Activated CD8-positive, alpha-beta T cell treated with anti-CD3 and anti-CD28 coated beads for 36 hours (primary cell): ENCODE results near the gene TGOLN2. TPM values are rescaled to one million over a fixed set of nuclear protein-coding genes. Genes with fewer than 3 reads are reported as not detected.

Source experiments
- ATAC-seq: fragments of 200-7000 bp; cut with Tn5 transposase; one replicate; pipeline ENCODE4 v1.10.0; 2021; ENCODE audit warnings: mild to moderate bottlenecking, moderate library complexity
- CTCF ChIA-PET: fragments of 350-600 bp; sonication (Branson Sonifier 250); formaldehyde crosslinking; loops from one replicate; lab custom pipeline; 2021; ENCODE audit warnings: antibody characterized with exemption; lab: Charles Lee
- POLR2A ChIA-PET: fragments of 350-600 bp; sonication (Branson Sonifier 250); formaldehyde crosslinking; loops from one replicate; lab custom pipeline; 2021; ENCODE audit warnings: antibody characterized with exemption; lab: Charles Lee
- DNase-seq: peaks from one replicate; pipeline ENCODE4 v3.0.0-alpha.2; 2020
- H3K27ac Mint-ChIP-seq: one replicate; pipeline ENCODE4 v1.8.0; 2021; ENCODE audit warnings: mild to moderate bottlenecking, mixed read lengths
- H3K27me3 Mint-ChIP-seq: one replicate; pipeline ENCODE4 v1.8.0; 2021; ENCODE audit warnings: mixed read lengths
- H3K36me3 Mint-ChIP-seq: one replicate; pipeline ENCODE4 v1.8.0; 2021; ENCODE audit warnings: low read depth, mixed read lengths
- H3K4me1 Mint-ChIP-seq: one replicate; pipeline ENCODE4 v1.8.0; 2021; ENCODE audit warnings: low read depth, mixed read lengths
- H3K4me3 Mint-ChIP-seq: one replicate; pipeline ENCODE4 v1.8.0; 2021; ENCODE audit warnings: mild to moderate bottlenecking, moderate library complexity, mixed read lengths
- H3K9me3 Mint-ChIP-seq: one replicate; pipeline ENCODE4 v1.8.0; 2021; ENCODE audit warnings: mixed read lengths
- intact Hi-C: fragments of 100-400 bp; cut with micrococcal nuclease; formaldehyde crosslinking; loops from one replicate; pipeline ENCODE4 v1.10.0; 2022
- total RNA-seq, 2 experiments: library from RNA; stranded (reverse); gene quantifications; one replicate each; pipeline ENCODE4 v1.2.3, GENCODE V29; 2021
- TF ChIP-seq, protein P1 (sequence below): fragments of 200-600 bp; IDR thresholded peaks from one replicate; pipeline ENCODE4 v1.8.0; 2022; ENCODE audit warnings: antibody characterized with exemption, mild to moderate bottlenecking

The TGOLN2 gene
- total RNA-seq, 2 experiments from 2014 or later = 62.8 to 64.0 TPM

DNA sequence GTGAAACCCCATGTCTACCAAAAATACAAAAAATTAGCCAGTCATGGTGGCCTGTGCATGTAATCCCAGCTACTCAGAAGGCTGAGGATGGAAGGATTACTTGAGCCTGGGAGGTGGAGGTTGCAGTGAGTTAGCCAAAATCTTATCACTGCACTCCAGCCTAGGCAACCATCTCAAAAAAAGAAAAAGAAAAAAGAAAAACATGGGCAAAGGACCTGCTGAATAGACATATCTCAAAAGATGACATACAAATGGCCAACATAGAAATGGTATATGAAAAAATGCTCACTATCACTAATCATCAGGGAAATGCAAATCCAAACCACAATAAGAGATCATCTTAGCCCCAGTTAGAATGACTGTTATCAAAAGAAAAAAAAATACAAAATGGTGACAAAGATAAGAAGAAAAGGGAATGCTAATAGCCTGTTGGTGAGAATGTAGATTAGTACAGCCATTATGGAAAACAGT lies 1.4 kb upstream of the TGOLN2 start:
- ChIA-PET POLR2A (interaction anchor here (0.5 to 6.3 kb wide), 4 partner anchors 11 to 546 kb away, joined by 3 to 59 read pairs (median 24); partner anchors contain the start of genes ELMOD3 and RETSAT), CTCF (no interaction called here)
- H3K27ac Mint-ChIP-seq = peak overlapping the region; percentile 49

GRCh38 chr2:85327160-85327821 lies 498 bp downstream of the TGOLN2 start:
- peak overlapping the region; percentile 92 for H3K4me3 Mint-ChIP-seq
- peaks cover 38% of the 10 kb centered on the region for H3K4me1 Mint-ChIP-seq
- no peaks in the 10 kb centered on the region for H3K9me3 Mint-ChIP-seq
- intact Hi-C loops = loop anchor here (10.0 kb wide), 1 partner anchor 218 kb away; no protein-coding TSS in a partner anchor
- H3K27me3 Mint-ChIP-seq = no peaks in the 10 kb centered on the region
- peak; percentile 79 for DNase-seq
- H3K36me3 Mint-ChIP-seq = peaks cover 56% of the 10 kb centered on the region
- peak; percentile 43 for ATAC-seq
- TF ChIP-seq, protein P1, sequence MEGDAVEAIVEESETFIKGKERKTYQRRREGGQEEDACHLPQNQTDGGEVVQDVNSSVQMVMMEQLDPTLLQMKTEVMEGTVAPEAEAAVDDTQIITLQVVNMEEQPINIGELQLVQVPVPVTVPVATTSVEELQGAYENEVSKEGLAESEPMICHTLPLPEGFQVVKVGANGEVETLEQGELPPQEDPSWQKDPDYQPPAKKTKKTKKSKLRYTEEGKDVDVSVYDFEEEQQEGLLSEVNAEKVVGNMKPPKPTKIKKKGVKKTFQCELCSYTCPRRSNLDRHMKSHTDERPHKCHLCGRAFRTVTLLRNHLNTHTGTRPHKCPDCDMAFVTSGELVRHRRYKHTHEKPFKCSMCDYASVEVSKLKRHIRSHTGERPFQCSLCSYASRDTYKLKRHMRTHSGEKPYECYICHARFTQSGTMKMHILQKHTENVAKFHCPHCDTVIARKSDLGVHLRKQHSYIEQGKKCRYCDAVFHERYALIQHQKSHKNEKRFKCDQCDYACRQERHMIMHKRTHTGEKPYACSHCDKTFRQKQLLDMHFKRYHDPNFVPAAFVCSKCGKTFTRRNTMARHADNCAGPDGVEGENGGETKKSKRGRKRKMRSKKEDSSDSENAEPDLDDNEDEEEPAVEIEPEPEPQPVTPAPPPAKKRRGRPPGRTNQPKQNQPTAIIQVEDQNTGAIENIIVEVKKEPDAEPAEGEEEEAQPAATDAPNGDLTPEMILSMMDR = no peak
- CTCF ChIA-PET = interaction anchor here (0.8 to 2.3 kb wide), 6 partner anchors 9 to 224 kb away, joined by 3 to 11 read pairs (median 5); no protein-coding TSS in a partner anchor
- POLR2A ChIA-PET = interaction anchor here (0.6 to 7.8 kb wide), 25 partner anchors 9 to 332 kb away, joined by 3 to 59 read pairs (median 3); partner anchors contain the start of genes ELMOD3, MAT2A, RETSAT and SH2D6
- peak overlapping the region; percentile 100 for H3K27ac Mint-ChIP-seq

More for the DNA sequence above, 1.4 kb upstream of the TGOLN2 start:
- no peak for DNase-seq
- H3K4me1 Mint-ChIP-seq = peaks cover 24% of the 10 kb centered on the region
- peaks cover 39% of the 10 kb centered on the region for H3K36me3 Mint-ChIP-seq
- H3K4me3 Mint-ChIP-seq = peak overlapping the region; percentile 50
- intact Hi-C loops = loop anchor here (10.0 kb wide), 1 partner anchor 216 kb away; no protein-coding TSS in a partner anchor
- H3K27me3 Mint-ChIP-seq = no peaks in the 10 kb centered on the region
- TF ChIP-seq, protein P1 = no peak
- no peak for ATAC-seq
- H3K9me3 Mint-ChIP-seq = no peaks in the 10 kb centered on the region

GRCh38 chr2:85326406-85327159 lies 1.2 kb downstream of the TGOLN2 start:
- H3K9me3 Mint-ChIP-seq = no peaks in the 10 kb centered on the region

DNA sequence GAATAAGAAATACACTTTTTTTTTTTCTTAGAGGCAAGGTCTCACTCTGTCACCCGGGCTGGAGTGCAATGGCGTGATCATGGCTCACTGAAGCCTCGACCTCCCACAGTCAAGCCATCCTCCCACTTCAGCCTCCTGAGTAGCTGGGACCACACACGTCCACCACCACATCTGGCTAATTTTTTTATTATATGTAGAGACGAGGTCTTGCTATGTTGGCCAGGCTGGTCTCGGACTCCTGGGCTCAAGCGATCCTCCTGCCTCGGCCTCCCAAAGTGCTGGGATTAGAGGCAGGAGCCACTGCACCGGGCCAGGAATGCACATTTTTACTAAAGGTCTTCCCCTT lies 2.4 kb downstream of the TGOLN2 start:
- TF ChIP-seq, protein P1 = no peak
- CTCF ChIA-PET = interaction anchor here (0.8 to 1.1 kb wide), 3 partner anchors 24 to 41 kb away, joined by 3 read pairs; partner anchors contain the start of gene ELMOD3
- Mint-ChIP-seq H3K4me1 (peaks cover 52% of the 10 kb centered on the region), H3K27me3 (no peaks in the 10 kb centered on the region), H3K27ac (peak overlapping the region; percentile 100), H3K4me3 (peak overlapping the region; percentile 92), H3K9me3 (no peaks in the 10 kb centered on the region), H3K36me3 (peaks cover 75% of the 10 kb centered on the region)
- intact Hi-C loops = loop anchor here (10.0 kb wide), 1 partner anchor 219 kb away; no protein-coding TSS in a partner anchor
- DNase-seq (no peak), ATAC-seq (no peak)
- POLR2A ChIA-PET = interaction anchor here (1.5 to 7.8 kb wide), 7 partner anchors 12 to 274 kb away, joined by 5 to 59 read pairs (median 24); partner anchors contain the start of genes ELMOD3, MAT2A and RETSAT

More at GRCh38 chr2:85326406-85327159, 1.2 kb downstream of the TGOLN2 start:
- DNase-seq (peak; percentile 74), ATAC-seq (peak; percentile 22)
- peak overlapping the region; percentile 100 for H3K27ac Mint-ChIP-seq
- H3K36me3 Mint-ChIP-seq = peaks cover 63% of the 10 kb centered on the region
- POLR2A ChIA-PET = interaction anchor here (0.6 to 7.8 kb wide), 19 partner anchors 8 to 768 kb away, joined by 3 to 59 read pairs (median 5); partner anchors contain the start of genes ELMOD3, MAT2A, RETSAT and SH2D6
- CTCF ChIA-PET = interaction anchor here (0.8 to 2.3 kb wide), 7 partner anchors 8 to 225 kb away, joined by 3 to 11 read pairs (median 5); partner anchors contain the start of gene ELMOD3
- intact Hi-C loops = loop anchor here (10.0 kb wide), 1 partner anchor 218 kb away; no protein-coding TSS in a partner anchor
- TF ChIP-seq, protein P1 = no peak
- peak overlapping the region; percentile 92 for H3K4me3 Mint-ChIP-seq
- H3K4me1 Mint-ChIP-seq = peaks cover 46% of the 10 kb centered on the region
- no peaks in the 10 kb centered on the region for H3K27me3 Mint-ChIP-seq
